B cell (primary cell): ENCODE data around the gene AUP1. TPM values are rescaled to one million over a fixed set of nuclear protein-coding genes. Genes with fewer than 3 reads are reported as not detected.

Source experiments
- ATAC-seq: fragments of 200-7000 bp; cut with Tn5 transposase; one replicate; pipeline ENCODE4 v1.10.0; 2021; ENCODE audit warnings: low read depth, mild to moderate bottlenecking, moderate number of reproducible peaks, moderate library complexity
- CTCF ChIA-PET: fragments of 350-600 bp; sonication (Branson Sonifier 250); formaldehyde crosslinking; loops from one replicate; lab custom pipeline; 2021; ENCODE audit warnings: antibody characterized with exemption, inconsistent platforms; lab: Charles Lee
- POLR2A ChIA-PET: fragments of 350-600 bp; sonication (Branson Sonifier 250); formaldehyde crosslinking; loops from one replicate; lab custom pipeline; 2021; ENCODE audit warnings: antibody characterized with exemption; lab: Charles Lee
- DNase-seq: peaks from one replicate; pipeline ENCODE4 v3.0.0; 2013
- H2AFZ ChIP-seq: 2 replicates; pipeline ENCODE4 v1.6.1; 2012; ENCODE audit warnings: mild to moderate bottlenecking, low read depth, low read length; ENCODE audit not compliant: insufficient read depth, poor library complexity, severe bottlenecking
- H3K27ac ChIP-seq, 2 donors: 1 replicate in 1 of 2; 2 replicates in 1 of 2; pipeline ENCODE4 v1.5.1; 2012 to 2013; ENCODE audit warnings: low read length in 2 of 2, mild to moderate bottlenecking in 2 of 2, moderate library complexity in 1 of 2
- H3K27me3 ChIP-seq, 4 experiments: fragments of 200-600 bp in 1 of 4; sonication (generic) in 1 of 4; replicated peaks in 1 of 4; 1 replicate in 2 of 4; 2 replicates in 2 of 4; pipeline versions ENCODE4 v1.6.1 to v1.7.0; 2013 to 2016; ENCODE audit warnings: low read length in 3 of 4, mild to moderate bottlenecking in 2 of 4, mixed read lengths in 1 of 4, moderate library complexity in 1 of 4; ENCODE audit not compliant: insufficient read depth in 4 of 4, control insufficient read depth in 3 of 4; ENCODE audit errors: control extremely low read depth in 1 of 4
- H3K36me3 ChIP-seq, 2 experiments: replicated peaks in 1 of 2; 1 replicate in 1 of 2; 2 replicates in 1 of 2; pipeline versions ENCODE4 v1.6.1 to v1.7.1; 2013; ENCODE audit warnings: low read length in 1 of 2; ENCODE audit not compliant: insufficient read depth in 2 of 2, control insufficient read depth in 1 of 2; ENCODE audit errors: control extremely low read depth in 1 of 2, extremely low read depth in 1 of 2
- H3K4me1 ChIP-seq, 2 donors: fragments of 200-600 bp in 1 of 2; sonication (generic) in 1 of 2; 1 replicate in 1 of 2; 2 replicates in 1 of 2; pipeline versions ENCODE4 v1.5.1 to v1.6.1; 2013 to 2017; ENCODE audit warnings: low read length in 2 of 2; ENCODE audit not compliant: control insufficient read depth in 2 of 2, insufficient read depth in 2 of 2
- H3K4me2 ChIP-seq: replicated peaks from 2 replicates; pipeline ENCODE3; 2012; ENCODE audit warnings: mild to moderate bottlenecking, low read depth, low read length; ENCODE audit not compliant: poor library complexity, severe bottlenecking
- H3K4me3 ChIP-seq, 5 experiments: fragments of 200-600 bp in 1 of 5; sonication (generic) in 1 of 5; 1 replicate in 3 of 5; 2 replicates in 2 of 5; pipeline versions ENCODE4 v1.5.1 to v1.7.0; 2011 to 2016; ENCODE audit warnings: low read length in 4 of 5, mild to moderate bottlenecking in 4 of 5, low read depth in 2 of 5, control low read depth in 1 of 5, moderate library complexity in 1 of 5; ENCODE audit not compliant: insufficient read depth in 1 of 5; ENCODE audit errors: control extremely low read depth in 1 of 5, extremely low read depth in 1 of 5
- H3K79me2 ChIP-seq: fragments of 200-600 bp; sonication (generic); one replicate; pipeline ENCODE4 v1.6.0; 2016; ENCODE audit warnings: low read length; ENCODE audit not compliant: control insufficient read depth, insufficient read depth
- H3K9ac ChIP-seq: fragments of 200-600 bp; sonication (generic); 2 replicates; pipeline ENCODE4 v1.6.1; 2017; ENCODE audit warnings: mild to moderate bottlenecking, low read length, moderate library complexity
- H3K9me3 ChIP-seq, 3 donors: one replicate each; pipeline versions ENCODE4 v1.6.1 to v1.7.1; 2013; ENCODE audit warnings: low read length in 2 of 3; ENCODE audit not compliant: control insufficient read depth in 2 of 3, insufficient read depth in 1 of 3; ENCODE audit errors: control extremely low read depth in 1 of 3
- H4K20me1 ChIP-seq: 2 replicates; pipeline ENCODE4 v1.6.0; 2012; ENCODE audit warnings: mild to moderate bottlenecking, low read length; ENCODE audit not compliant: insufficient read depth, control insufficient read depth, poor library complexity, severe bottlenecking
- H3K27ac Mint-ChIP-seq: one replicate; pipeline ENCODE4 v1.8.0; 2021; ENCODE audit warnings: mixed read lengths
- H3K27me3 Mint-ChIP-seq: one replicate; pipeline ENCODE4 v1.8.0; 2021; ENCODE audit warnings: mixed read lengths
- H3K4me1 Mint-ChIP-seq: one replicate; pipeline ENCODE4 v1.8.0; 2021; ENCODE audit warnings: mixed read lengths
- H3K4me3 Mint-ChIP-seq: one replicate; pipeline ENCODE4 v1.8.0; 2021; ENCODE audit warnings: mixed read lengths
- H3K9me3 Mint-ChIP-seq: one replicate; pipeline ENCODE4 v1.8.0; 2022; ENCODE audit warnings: mixed read lengths; ENCODE audit not compliant: insufficient read depth
- EZH2 ChIP-seq: IDR thresholded peaks from 2 replicates; pipeline ENCODE4 v1.6.1; 2012; ENCODE audit warnings: borderline replicate concordance, low read depth, mild to moderate bottlenecking, moderate library complexity, low read length; ENCODE audit not compliant: insufficient read depth, poor library complexity, severe bottlenecking
- WGBS: methylation state at CpG from one replicate; pipeline ENCODE4 v1.1.5; 2013; ENCODE audit warnings: missing lambda C conversion rate; ENCODE audit not compliant: insufficient coverage; 5-methylcytosine and 5-hydroxymethylcytosine counted together
- intact Hi-C: fragments of 100-400 bp; cut with micrococcal nuclease; formaldehyde crosslinking; loops from one replicate; pipeline ENCODE4 v1.10.0; 2022
- polyA plus RNA-seq: library from polyadenylated mRNA; depleted of rRNA; stranded (reverse); fragments of >200 nt; gene quantifications from 2 replicates; pipeline ENCODE4 v1.2.3, GENCODE V29; 2012
- total RNA-seq, 2 donors: library from RNA; stranded (reverse); fragments of 120-200 nt in 1 of 2; gene quantifications; 1 replicate in 1 of 2; 2 replicates in 1 of 2; pipeline versions ENCODE4 v1.2.3 to v1.2.4, GENCODE V29; 2013 to 2022
- TF ChIP-seq, protein P1 (sequence below): fragments of 200-600 bp; IDR thresholded peaks from one replicate; pipeline ENCODE4 v1.8.0; 2022; ENCODE audit warnings: antibody characterized with exemption, mild to moderate bottlenecking

AUP1 gene
- total and polyA plus RNA-seq, 2 donors (not counting 1 experiment from before 2014, with no cell fraction given): 201 to 525 TPM

GRCh38 chr2:74572178-74572925 lies 42.8 kb upstream of the AUP1 start:
- ATAC-seq: no peak
- H3K9ac ChIP-seq: no peak overlapping the region
- H3K9me3 ChIP-seq: peaks cover 0 to 4% (median 0%) of the 10 kb centered on the region in 3 donors
- peak overlapping the region; percentile 64 for H3K4me2 ChIP-seq
- intact Hi-C loops: no loop called here
- Mint-ChIP-seq H3K27me3 (no peaks in the 10 kb centered on the region), H3K27ac (peak overlapping the region; percentile 59), H3K9me3 (no peaks in the 10 kb centered on the region), H3K4me1 (peaks cover 38% of the 10 kb centered on the region), H3K4me3 (no peak overlapping the region)
- POLR2A ChIA-PET: interaction anchor here (1.2 to 2.1 kb wide), 2 partner anchors 15 to 33 kb away, joined by 4 to 5 read pairs; no protein-coding TSS in a partner anchor
- WGBS: 70% methylated on average over 2 of the region's 3 CpGs
- H3K79me2 ChIP-seq: peaks cover 4% of the 10 kb centered on the region
- H3K4me3 ChIP-seq: no peak overlapping the region
- H3K27ac ChIP-seq: peak overlapping the region; percentile 14 to 74
- no peak for TF ChIP-seq EZH2
- TF ChIP-seq, protein P1, sequence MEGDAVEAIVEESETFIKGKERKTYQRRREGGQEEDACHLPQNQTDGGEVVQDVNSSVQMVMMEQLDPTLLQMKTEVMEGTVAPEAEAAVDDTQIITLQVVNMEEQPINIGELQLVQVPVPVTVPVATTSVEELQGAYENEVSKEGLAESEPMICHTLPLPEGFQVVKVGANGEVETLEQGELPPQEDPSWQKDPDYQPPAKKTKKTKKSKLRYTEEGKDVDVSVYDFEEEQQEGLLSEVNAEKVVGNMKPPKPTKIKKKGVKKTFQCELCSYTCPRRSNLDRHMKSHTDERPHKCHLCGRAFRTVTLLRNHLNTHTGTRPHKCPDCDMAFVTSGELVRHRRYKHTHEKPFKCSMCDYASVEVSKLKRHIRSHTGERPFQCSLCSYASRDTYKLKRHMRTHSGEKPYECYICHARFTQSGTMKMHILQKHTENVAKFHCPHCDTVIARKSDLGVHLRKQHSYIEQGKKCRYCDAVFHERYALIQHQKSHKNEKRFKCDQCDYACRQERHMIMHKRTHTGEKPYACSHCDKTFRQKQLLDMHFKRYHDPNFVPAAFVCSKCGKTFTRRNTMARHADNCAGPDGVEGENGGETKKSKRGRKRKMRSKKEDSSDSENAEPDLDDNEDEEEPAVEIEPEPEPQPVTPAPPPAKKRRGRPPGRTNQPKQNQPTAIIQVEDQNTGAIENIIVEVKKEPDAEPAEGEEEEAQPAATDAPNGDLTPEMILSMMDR: no peak
- CTCF ChIA-PET: interaction anchor here (0.9 to 10.3 kb wide), 2 partner anchors 14 to 66 kb away, joined by 3 to 103 read pairs; partner anchors contain the start of gene PCGF1
- no peaks in the 10 kb centered on the region for H3K36me3 ChIP-seq
- no peaks in the 10 kb centered on the region for H4K20me1 ChIP-seq
- peaks cover 53 to 63% of the 10 kb centered on the region in 2 donors for H3K4me1 ChIP-seq
- no peak for DNase-seq
- H3K27me3 ChIP-seq: no peaks in the 10 kb centered on the region
- peak overlapping the region; percentile 71 for H2AFZ ChIP-seq

DNA sequence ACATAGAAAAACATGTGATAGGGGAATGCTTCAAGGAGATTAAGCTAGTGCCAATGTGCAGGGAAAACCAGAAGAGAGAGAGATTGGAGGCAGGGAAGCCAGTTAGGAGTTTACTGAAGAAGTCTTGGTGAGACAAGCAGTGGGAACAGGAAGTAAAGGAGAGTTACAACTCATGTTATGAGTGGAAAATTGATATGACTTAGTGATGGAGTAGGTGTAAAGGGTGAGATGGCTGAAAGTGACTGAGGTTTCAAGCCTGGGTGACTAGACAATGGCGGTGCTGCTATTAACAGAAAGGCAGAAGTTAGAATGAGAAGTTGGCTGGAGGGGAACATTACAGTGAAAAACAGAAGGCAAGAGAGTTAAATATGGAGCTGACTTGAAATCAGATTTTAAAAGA lies 41.6 kb upstream of the AUP1 start:
- peaks cover 25% of the 10 kb centered on the region for H3K4me1 Mint-ChIP-seq
- peak; percentile 83 for ATAC-seq
- intact Hi-C loops: no loop called here

More for the DNA sequence above, 41.6 kb upstream of the AUP1 start:
- Histone ChIP-seq H3K27ac (peak overlapping the region; percentile 31 to 74), H3K4me2 (peak overlapping the region; percentile 64), H2AFZ (peak overlapping the region; percentile 71), H3K9me3 (peaks cover 0 to 4% (median 0%) of the 10 kb centered on the region in 3 donors), H3K27me3 (no peaks in the 10 kb centered on the region), H3K9ac (peak overlapping the region; percentile 30), H4K20me1 (no peaks in the 10 kb centered on the region), H3K79me2 (peaks cover 4% of the 10 kb centered on the region), H3K4me1 (peaks cover 44 to 51% of the 10 kb centered on the region in 2 donors), H3K36me3 (no peaks in the 10 kb centered on the region), H3K4me3 (peak overlapping the region in 1 of 5 experiments; percentile 40)
- Mint-ChIP-seq H3K27me3 (no peaks in the 10 kb centered on the region), H3K9me3 (no peaks in the 10 kb centered on the region), H3K27ac (no peak overlapping the region), H3K4me3 (no peak overlapping the region)
- ChIA-PET CTCF (interaction anchor here (10.3 kb wide), 1 partner anchor 15 kb away, joined by 103 read pairs; no protein-coding TSS in a partner anchor), POLR2A (interaction anchor here (0.9 to 2.1 kb wide), 2 partner anchors 32 to 45 kb away, joined by 3 to 5 read pairs; partner anchors contain the start of gene DQX1)
- no peak for TF ChIP-seq EZH2
- TF ChIP-seq, protein P1: no peak
- DNase-seq: peak; percentile 67
- WGBS: 0% methylated on average over 1 of the region's 1 CpG
